Brain microvascular endothelial cell (primary cell): ENCODE results near the gene KCNK1.

Experiments used
- DNase-seq: peaks from one replicate; pipeline ENCODE4 v3.0.0-alpha.2; 2020
- H3K27ac ChIP-seq: fragments of 250-450 bp; sonication (Bioruptor Pico); 2 replicates; pipeline ENCODE4 v1.5.1; 2020; ENCODE audit warnings: mild to moderate bottlenecking, moderate library complexity
- H3K27me3 ChIP-seq: fragments of 250-450 bp; sonication (Bioruptor Pico); replicated peaks from 2 replicates; pipeline ENCODE4 v1.5.1; 2020; ENCODE audit warnings: mild to moderate bottlenecking
- H3K36me3 ChIP-seq: fragments of 250-450 bp; sonication (Bioruptor Pico); replicated peaks from 2 replicates; pipeline ENCODE4 v1.5.1; 2020; ENCODE audit warnings: mild to moderate bottlenecking
- H3K4me3 ChIP-seq: 2 replicates; pipeline ENCODE4 v1.5.1; 2011; ENCODE audit warnings: low read depth, mild to moderate bottlenecking, control low read depth, low read length, moderate library complexity
- CTCF ChIP-seq: IDR thresholded peaks from 2 replicates; pipeline ENCODE4 v1.5.1; 2011; ENCODE audit warnings: low read depth, mild to moderate bottlenecking, moderate library complexity, low read length, control low read depth, inconsistent platforms; ENCODE audit errors: missing control alignments
- in situ Hi-C: cut with HindIII; loops from 2 replicates; pipeline ENCODE4 v1.10.0; 2017; ENCODE audit warnings: low sequenced_read_pairs, low pct_ligation_motif_present

KCNK1 gene

GRCh38 chr1:233651061-233651460, 37.2 kb downstream of the KCNK1 start:
- H3K4me3 ChIP-seq: no peak overlapping the region
- H3K27me3 ChIP-seq: no peaks in the 10 kb centered on the region
- in situ Hi-C loops: no loop called here
- no peak for TF ChIP-seq CTCF
- H3K36me3 ChIP-seq: no peaks in the 10 kb centered on the region
- no peak for DNase-seq
- H3K27ac ChIP-seq: no peak overlapping the region

GRCh38 chr1:233651563-233652233, 37.8 kb downstream of the KCNK1 start:
- in situ Hi-C loops: no loop called here
- Histone ChIP-seq H3K4me3 (no peak overlapping the region), H3K27ac (no peak overlapping the region), H3K27me3 (no peaks in the 10 kb centered on the region), H3K36me3 (no peaks in the 10 kb centered on the region)
- DNase-seq: no peak
- no peak for TF ChIP-seq CTCF

GRCh38 chr1:233652526-233652925, 38.6 kb downstream of the KCNK1 start:
- Histone ChIP-seq H3K27me3 (no peaks in the 10 kb centered on the region), H3K4me3 (no peak overlapping the region), H3K27ac (no peak overlapping the region), H3K36me3 (no peaks in the 10 kb centered on the region)
- no peak for TF ChIP-seq CTCF
- no peak for DNase-seq
- in situ Hi-C loops: no loop called here

- DNase-seq: no peak
- in situ Hi-C loops: no loop called here
- H3K4me3 ChIP-seq: no peak overlapping the region
- no peaks in the 10 kb centered on the region for H3K27me3 ChIP-seq
- no peak overlapping the region for H3K27ac ChIP-seq
- no peaks in the 10 kb centered on the region for H3K36me3 ChIP-seq
- TF ChIP-seq CTCF: no peak
These were observed 40.9 kb downstream of the KCNK1 start for GRCh38 chr1:233654658-233655280.

GRCh38 chr1:233655301-233655740, 41.4 kb downstream of the KCNK1 start:
- no peak overlapping the region for H3K27ac ChIP-seq
- H3K4me3 ChIP-seq: no peak overlapping the region
- in situ Hi-C loops: no loop called here
- no peaks in the 10 kb centered on the region for H3K27me3 ChIP-seq
- TF ChIP-seq CTCF: no peak
- no peak for DNase-seq
- no peaks in the 10 kb centered on the region for H3K36me3 ChIP-seq
